Brain pericyte (primary cell): ENCODE measurements around the gene GTF3C4.

Source experiments
- DNase-seq: peaks from one replicate; pipeline ENCODE4 v3.0.0-alpha.2; 2012; ENCODE audit warnings: low read depth, low spot score

GTF3C4 gene

GRCh38 chr9:132732326-132733259 lies 62.3 kb downstream of the GTF3C4 start:
- DNase-seq: no peak

DNA sequence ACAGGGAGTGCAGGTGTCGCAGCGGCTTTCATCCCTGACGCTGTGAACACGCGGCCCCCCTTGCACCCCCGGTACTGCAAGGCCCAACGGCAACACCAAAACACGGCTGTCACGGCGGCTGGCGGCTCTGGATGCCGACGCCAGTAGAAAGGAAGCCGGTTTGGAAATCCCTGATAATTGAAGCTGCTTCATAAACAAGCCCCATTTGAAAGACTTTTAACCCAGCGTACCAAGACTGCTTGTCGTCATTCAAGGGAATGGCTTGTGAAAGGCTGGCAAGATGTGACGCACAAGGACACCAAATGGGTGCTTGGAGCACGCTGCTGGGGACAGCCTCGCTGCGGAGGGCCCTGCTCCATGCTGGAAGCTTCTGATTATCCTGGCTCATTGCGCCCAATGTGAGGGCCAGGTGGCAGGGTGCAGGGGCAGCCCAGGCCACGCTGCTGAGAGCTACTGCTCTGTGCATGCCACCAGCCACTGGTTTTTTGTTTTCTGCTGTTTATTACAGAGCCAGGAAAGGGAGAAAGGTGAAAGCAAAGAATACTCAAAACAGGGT lies 63.1 kb downstream of the GTF3C4 start:
- DNase-seq: no peak

DNA sequence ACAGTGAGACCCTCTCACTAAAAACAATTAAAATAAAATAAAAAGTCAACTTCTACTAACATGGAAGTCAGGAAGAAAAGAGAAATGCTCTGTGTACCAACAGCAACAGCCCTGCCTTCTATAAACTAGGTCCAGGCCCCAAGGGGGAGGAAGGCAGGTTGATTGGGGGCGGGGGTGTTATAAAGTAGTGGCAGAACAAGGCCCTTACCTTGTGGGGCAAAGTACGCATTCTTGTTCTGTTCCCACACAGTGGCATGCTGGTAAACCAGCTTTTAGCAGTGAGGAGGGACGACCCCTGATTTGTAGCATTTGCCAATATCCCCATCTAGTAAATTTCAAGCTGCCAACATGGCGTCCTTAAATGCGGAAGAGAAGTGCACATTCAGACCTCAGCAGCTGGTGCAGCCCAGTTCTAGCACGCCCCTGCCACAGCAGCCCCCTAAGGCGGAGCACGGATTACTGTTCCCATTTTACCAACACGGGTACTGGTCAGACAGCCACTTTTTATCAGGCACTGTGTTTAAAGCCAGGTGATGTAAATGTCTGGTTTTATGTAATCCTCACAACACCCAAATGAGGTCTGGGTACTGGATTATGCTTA lies 69.5 kb downstream of the GTF3C4 start:
- no peak for DNase-seq

GRCh38 chr9:132740526-132741309 lies 70.5 kb downstream of the GTF3C4 start:
- no peak for DNase-seq

- DNase-seq: no peak
These were observed 72.6 kb downstream of the GTF3C4 start for GRCh38 chr9:132742821-132743311.

DNA sequence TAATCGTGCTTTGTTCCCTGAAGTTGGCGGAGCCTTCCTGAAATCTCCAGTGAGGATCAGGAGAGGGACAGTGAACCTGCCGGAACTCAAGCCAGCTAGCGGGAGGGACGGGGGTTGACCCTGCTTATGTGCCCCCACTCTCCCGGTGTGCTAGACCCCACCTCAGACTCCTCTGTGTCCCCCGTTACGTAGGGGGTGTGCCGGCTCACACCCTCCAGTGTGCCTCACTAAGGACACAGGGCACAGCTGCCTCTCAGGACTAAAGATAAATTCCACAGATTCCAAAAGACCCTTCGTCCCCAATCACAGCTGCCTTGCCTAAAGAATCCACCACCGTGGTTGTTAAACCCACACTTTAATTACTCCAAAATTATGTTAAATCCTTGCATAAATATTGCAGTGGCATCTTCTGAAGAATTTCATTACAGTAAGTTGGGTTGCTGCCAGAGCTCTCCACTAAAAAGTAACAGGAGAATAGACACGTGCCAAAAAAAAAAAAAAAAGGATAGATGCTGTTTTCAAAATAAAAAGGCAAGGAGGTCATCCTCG lies 73.7 kb downstream of the GTF3C4 start:
- DNase-seq: no peak
